HG03378 (cell line): ENCODE measurements around the gene NINL.
A peak's percentile ranks its signal among the peaks of the same experiment; 100 is the strongest.
"Not testable (repeated sequence)": the region's sequence is repeated elsewhere in the genome, so short reads cannot be mapped to it uniquely, and the experiment has no call there.

Experiments
- ATAC-seq: cut with Tn5 transposase; IDR thresholded peaks from one replicate; pipeline ENCODE4 v1.9.1; 2021; ENCODE audit warnings: mild to moderate bottlenecking, moderate library complexity; ENCODE audit not compliant: unreplicated experiment

Gene NINL

DNA sequence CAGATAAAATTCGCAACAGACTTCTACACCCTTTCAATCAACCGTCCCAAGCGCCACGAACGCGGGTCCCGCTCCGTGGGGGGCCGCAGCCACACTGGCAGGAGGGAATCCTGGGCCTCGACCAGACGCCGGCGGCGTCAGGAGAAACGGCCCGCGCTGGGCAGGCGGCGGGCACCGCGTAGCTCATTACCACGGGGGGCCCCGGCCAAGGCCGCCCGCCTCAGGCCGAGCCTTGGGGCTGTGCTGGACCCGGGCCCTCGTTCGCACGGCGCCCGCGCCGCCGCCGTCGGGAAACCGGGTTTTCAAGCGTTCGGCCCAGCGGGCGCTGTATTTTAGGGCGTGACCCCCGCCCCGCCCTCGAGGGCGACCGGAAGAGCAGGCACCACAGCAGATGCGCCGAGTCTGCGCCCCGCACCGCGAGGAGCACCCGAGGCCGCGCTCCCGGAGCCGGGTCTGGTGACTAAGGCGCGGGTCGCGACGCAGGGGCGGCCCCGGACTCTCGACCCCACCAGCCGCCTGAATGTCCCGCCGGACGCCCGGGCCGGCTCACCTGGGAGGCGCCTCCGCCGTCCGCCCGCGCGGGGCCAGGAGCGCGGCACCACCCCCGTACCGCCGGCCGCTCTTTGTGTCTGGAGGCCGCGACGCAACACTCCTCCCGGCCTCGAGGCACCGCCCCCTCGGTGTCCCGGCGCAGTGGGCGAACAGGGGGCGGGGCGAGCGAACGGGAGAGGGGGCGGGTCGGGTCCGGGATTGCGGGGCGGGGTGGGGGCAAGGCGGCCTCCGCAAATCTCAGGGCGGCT is at the start of gene NINL:
Gene NINL, minus strand, starts transcription at position 627 of the 800 bp plus-strand sequence. CDS start 58,944 bp downstream, outside the sequence.
- no peak for ATAC-seq

- ATAC-seq: no peak
Measured at GRCh38 chr20:25632940-25633790, 47.8 kb upstream of the NINL start.

DNA sequence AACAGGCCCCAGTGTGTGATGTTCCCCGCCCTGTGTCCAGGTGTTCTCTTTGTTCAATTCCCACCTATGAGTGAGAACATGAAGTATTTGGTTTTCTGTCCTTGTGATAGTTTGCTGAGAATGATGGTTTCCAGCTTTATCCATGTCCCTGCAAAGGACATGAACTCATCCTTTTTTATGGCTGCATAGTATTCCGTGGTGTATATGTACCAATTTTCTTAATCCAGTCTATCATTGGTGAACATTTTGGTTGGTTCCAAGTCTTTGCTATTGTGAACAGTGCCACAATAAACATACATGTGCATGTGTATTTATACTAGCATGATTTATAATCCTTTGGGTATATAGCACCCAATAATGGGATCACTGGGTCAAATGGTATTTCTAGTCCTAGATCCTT is 45.3 kb upstream of the NINL start:
- ATAC-seq: not testable (repeated sequence)

DNA sequence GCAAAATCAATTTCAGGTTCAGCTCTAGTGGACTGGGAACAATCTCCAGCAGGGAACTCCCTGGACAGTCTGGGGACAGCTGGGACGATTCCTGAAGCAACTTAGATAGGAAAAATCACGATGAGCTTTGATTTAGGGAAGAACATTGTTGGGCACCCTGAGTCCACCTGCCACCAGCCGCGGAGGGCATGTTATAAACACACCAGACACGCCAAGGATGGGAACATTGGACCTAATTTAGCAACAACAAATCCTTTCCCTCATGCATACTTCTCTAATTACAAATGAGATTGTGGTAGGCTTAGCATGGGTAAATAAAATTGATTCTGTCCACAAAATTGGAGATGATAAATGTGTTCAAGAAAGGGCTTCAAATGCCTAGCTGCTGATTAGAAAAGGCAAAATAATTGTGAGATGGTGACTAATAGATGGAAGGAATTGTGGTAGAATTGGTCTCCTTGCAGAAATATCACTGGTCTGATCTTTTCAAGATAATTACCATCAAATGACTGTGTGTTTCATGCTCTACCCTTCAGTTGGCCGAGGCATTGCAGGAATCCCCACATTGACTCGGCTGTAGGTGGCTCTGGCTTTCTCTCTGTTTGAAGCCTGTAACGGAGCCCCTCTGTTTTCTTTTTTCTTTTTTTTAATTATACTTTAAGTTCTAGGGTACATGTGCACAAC is 44.6 kb upstream of the NINL start:
- no peak for ATAC-seq

GRCh38 chr20:25626779-25627178 is 41.4 kb upstream of the NINL start:
- no peak for ATAC-seq

DNA sequence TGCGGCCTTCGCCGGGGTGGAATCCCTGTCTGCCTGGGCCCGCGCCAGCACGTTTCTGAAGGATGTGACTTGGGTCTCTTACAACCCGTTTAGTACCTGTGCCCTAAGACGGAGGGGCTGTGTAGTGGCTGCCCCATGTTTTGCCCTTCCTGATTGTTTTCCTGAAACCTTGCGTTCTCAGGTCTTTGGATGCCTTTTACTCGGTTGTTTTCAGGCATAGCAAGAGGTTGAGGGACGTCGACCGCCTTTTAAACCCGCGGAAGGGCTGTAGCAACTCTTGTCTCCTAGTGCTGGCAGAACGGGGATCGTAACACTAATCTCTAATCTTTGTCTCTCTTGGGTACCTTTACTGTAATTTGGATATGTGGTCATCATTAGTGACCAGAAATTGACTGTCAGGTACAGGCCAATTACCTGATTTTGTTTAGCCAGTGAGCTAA is 39.2 kb upstream of the NINL start:
- no peak for ATAC-seq

GRCh38 chr20:25623736-25624499 is 38.6 kb upstream of the NINL start, which contains the start of gene NANP:
Gene NANP, minus strand, starts transcription at chr20:25624014. Its CDS starts 66 bp downstream, at chr20:25623948.
- peak; percentile 88 for ATAC-seq

DNA sequence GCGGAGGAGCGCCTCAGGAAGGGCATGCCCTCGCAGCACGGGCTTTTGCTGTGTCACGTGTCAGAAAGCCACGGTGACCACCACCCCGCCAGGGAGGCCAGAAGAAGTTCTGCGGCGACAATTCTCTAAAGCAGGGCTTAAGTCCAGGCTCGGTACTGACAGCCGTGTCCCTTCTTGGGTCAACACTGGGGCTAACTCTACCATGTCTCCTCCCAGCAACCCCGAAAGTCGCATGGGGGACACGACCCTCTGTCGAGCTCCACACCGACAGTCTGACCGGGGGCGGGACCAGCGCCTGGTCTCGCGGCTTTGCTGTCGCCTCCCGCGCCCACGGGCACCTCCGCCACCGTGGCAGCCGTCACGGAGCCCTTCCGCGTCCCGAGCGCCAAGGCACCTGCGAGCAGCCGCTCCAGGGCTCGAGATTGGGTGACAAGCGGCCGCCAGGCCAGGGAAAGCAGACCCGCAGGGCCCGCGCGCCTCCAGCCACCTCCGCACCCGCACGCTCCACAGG is 37.9 kb upstream of the NINL start:
- ATAC-seq: peak; percentile 8

- ATAC-seq: no peak
Measured at GRCh38 chr20:25622450-25623224, 37.3 kb upstream of the NINL start.

DNA sequence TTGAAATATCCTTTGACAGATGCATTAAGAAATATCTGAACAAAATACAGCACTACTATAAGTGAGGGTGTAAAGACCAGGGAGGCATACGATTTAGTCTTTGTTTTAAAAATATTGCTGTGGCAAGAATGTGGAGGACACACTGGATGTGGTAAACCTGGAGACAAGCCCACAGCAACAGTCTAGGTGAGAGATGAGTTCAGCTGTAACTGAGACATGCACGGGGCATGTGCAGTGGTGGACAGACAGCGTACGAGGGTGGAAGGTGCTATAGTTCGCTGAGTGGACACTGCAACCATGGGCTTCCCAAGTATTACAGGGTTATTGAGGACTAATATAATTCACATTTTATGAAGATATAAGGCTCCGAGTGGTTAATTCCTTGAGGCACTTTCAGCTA is 36.7 kb upstream of the NINL start:
- no peak for ATAC-seq

- no peak for ATAC-seq
Measured at GRCh38 chr20:25619514-25619913, 34.2 kb upstream of the NINL start.

- no peak for ATAC-seq
Measured at GRCh38 chr20:25608774-25609173, 23.4 kb upstream of the NINL start.

DNA sequence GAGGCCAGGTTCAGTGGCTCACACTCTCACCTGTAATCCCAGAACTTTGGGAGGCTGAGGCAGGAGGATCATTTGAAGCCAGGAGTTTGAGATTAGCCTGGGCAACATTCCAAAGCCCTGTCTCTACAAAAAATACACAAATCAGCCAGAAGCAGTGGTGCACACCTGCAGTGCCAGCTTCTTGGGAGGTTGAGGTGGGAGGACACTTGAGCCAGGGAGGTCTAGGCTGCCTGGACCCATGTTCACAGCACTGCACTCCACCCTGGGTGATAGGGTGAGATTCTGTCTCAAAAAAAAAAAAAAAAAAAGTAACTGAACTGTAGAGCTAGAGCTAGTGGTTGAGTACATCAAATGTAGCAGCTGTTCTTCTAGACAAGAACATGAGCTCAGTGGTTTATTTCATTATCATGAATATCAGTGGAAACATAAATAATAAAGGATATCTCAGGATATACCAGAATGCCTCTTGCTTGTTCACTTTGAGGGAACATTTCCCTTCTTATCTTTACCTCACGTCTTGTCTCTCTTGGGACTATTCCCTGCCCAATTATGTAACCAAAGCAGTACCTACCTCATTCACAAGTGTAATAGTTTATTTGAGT is 20.9 kb upstream of the NINL start:
- no peak for ATAC-seq

DNA sequence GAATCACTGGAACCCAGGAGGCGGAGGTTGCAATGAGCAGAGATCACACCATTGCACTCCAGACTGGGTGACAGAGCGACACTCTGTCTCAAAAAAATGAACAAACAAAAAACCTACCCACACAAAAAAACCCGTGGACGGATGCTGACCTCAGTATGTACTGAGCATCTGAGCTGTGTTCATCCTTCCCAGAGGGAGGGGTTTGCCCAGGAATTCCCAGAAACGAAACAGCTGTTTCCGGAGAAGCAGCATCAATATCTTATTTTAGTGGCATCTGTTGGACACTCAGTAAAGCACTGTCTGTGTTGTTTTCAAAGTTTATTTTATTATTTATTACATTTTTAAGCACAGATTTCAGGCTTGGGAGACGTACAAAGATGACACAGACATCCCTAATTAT is 19.8 kb upstream of the NINL start:
- ATAC-seq: no peak

GRCh38 chr20:25604611-25605010 is 19.3 kb upstream of the NINL start:
- ATAC-seq: no peak

DNA sequence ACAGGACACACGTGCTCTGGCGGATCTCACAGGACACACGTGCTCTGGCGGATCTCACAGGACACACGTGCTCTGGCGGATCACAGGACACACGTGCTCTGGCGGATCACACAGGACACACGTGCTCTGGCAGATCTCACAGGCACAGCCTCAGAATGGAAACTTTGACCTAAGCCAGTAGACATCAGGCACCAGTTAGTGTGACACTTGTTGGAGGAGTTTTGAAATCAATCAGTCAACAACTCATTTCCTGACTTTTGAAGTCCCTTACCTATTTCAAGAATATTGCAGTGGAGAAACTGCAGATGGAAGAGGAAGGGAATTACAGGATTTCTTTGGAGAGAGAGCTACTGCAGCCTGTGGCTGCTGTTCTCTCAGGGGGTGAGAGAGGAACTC is 17.6 kb upstream of the NINL start:
- not testable (repeated sequence) for ATAC-seq

- not testable (repeated sequence) for ATAC-seq
Measured at GRCh38 chr20:25602191-25602913, 17.0 kb upstream of the NINL start.

- no peak for ATAC-seq
Measured at GRCh38 chr20:25601659-25602058, 16.3 kb upstream of the NINL start.
